Panc1 (cell line): Measurements from ENCODE around the gene LRRC31. TPM values are rescaled to one million over a fixed set of nuclear protein-coding genes. Genes with fewer than 3 reads are reported as not detected.

Source experiments
- ATAC-seq: fragments of 200-7000 bp; cut with Tn5 transposase; 2 replicates; pipeline ENCODE4 v1.9.1; 2020; ENCODE audit warnings: mild to moderate bottlenecking, moderate library complexity
- BruUV-seq: library from RNA; stranded (reverse); fragments of 400-500 nt; replicated peaks from 2 replicates; lab custom pipeline; 2021; lab: Mats Ljungman, UMichigan
- CTCF ChIA-PET: fragments of 300-600 bp; sonication (Branson Sonifier 250); formaldehyde crosslinking; loops from one replicate; lab custom pipeline; 2022; ENCODE audit warnings: antibody characterized with exemption; lab: Charles Lee
- POLR2A ChIA-PET: fragments of 300-600 bp; sonication (Branson Sonifier 250); formaldehyde crosslinking; loops from one replicate; lab custom pipeline; 2022; ENCODE audit warnings: antibody characterized with exemption; lab: Charles Lee
- DNase-seq: peaks from one replicate; pipeline ENCODE4 v3.0.0-alpha.2; 2010; ENCODE audit warnings: low read depth, low spot score
- H3K27ac ChIP-seq: 2 replicates; pipeline ENCODE4 v1.5.1; 2011; ENCODE audit warnings: mild to moderate bottlenecking, low read length, inconsistent platforms
- H3K27me3 ChIP-seq: fragments of 200-500 bp; sonication (Bioruptor generic); 2 replicates; pipeline ENCODE4 v1.6.0; 2014; ENCODE audit warnings: low read length, inconsistent platforms; ENCODE audit not compliant: control insufficient read depth, insufficient read depth
- H3K36me3 ChIP-seq: fragments of 200-500 bp; sonication (Bioruptor generic); 2 replicates; pipeline ENCODE4 v1.5.1; 2014; ENCODE audit warnings: inconsistent platforms, mild to moderate bottlenecking, low read length, moderate library complexity; ENCODE audit not compliant: control insufficient read depth, insufficient read depth
- H3K4me1 ChIP-seq: 2 replicates; pipeline ENCODE4 v1.5.1; 2011; ENCODE audit warnings: inconsistent platforms, mild to moderate bottlenecking, low read length, moderate library complexity; ENCODE audit not compliant: control insufficient read depth, insufficient read depth
- H3K4me3 ChIP-seq, 2 experiments: 2 replicates each; pipeline ENCODE4 v1.5.1; 2011 to 2012; ENCODE audit warnings: low read depth in 2 of 2, low read length in 2 of 2, mild to moderate bottlenecking in 2 of 2, inconsistent platforms in 1 of 2, moderate library complexity in 1 of 2
- H3K9me3 ChIP-seq: fragments of 200-500 bp; sonication (Bioruptor generic); 2 replicates; pipeline ENCODE4 v1.5.1; 2014; ENCODE audit warnings: low read depth, mild to moderate bottlenecking, inconsistent platforms, low read length, moderate library complexity; ENCODE audit not compliant: control insufficient read depth, insufficient read depth
- CTCF ChIP-seq: fragments of 450-650 bp; IDR thresholded peaks from 2 replicates; pipeline ENCODE4 v1.5.1; 2017; ENCODE audit warnings: mild to moderate bottlenecking
- POLR2AphosphoS5 ChIP-seq: IDR thresholded peaks from 2 replicates; pipeline ENCODE4 v1.6.1; 2012; ENCODE audit warnings: mild to moderate bottlenecking, low read depth, low read length, moderate library complexity
- REST ChIP-seq, 2 experiments: IDR thresholded peaks; 2 replicates each; pipeline ENCODE4 v1.6.1; 2011 to 2012; ENCODE audit warnings: low read depth in 2 of 2, control low read depth in 1 of 2, low read length in 1 of 2, mild to moderate bottlenecking in 1 of 2, moderate library complexity in 1 of 2; ENCODE audit not compliant: insufficient read depth in 1 of 2
- SIN3A ChIP-seq: IDR thresholded peaks from 2 replicates; pipeline ENCODE4 v1.6.1; 2012; ENCODE audit warnings: low read depth, mild to moderate bottlenecking, low read length, moderate library complexity, borderline replicate concordance; ENCODE audit not compliant: insufficient read depth
- TCF7L2 ChIP-seq: IDR thresholded peaks from 2 replicates; pipeline ENCODE4 v1.6.1; 2011; ENCODE audit warnings: mild to moderate bottlenecking, low read depth, low read length, inconsistent platforms
- in situ Hi-C: cut with HindIII; loops from 2 replicates; pipeline ENCODE4 v1.10.0; 2016; ENCODE audit warnings: low sequenced_read_pairs, low pct_unique_long_range_greater_than_20kb
- intact Hi-C: fragments of 100-400 bp; cut with micrococcal nuclease; formaldehyde crosslinking; loops from one replicate; pipeline ENCODE4 v1.10.0; 2022; ENCODE audit not compliant: unreplicated experiment
- total RNA-seq: library from RNA; stranded (reverse); gene quantifications from one replicate; pipeline ENCODE4 v1.2.1, GENCODE V29; 2021; ENCODE audit not compliant: unreplicated experiment

The LRRC31 gene
- total RNA-seq, 1 experiment from 2014 or later = not detected

- in situ Hi-C loops = no loop called here
- no TSS peak for BruUV-seq
- DNase-seq = no peak
Measured at GRCh38 chr3:169861871-169862270, 7.9 kb downstream of the LRRC31 start.

GRCh38 chr3:169857811-169858210 is 11.9 kb downstream of the LRRC31 start:
- H3K27me3 ChIP-seq = peaks cover 18% of the 10 kb centered on the region
- H3K27ac ChIP-seq = no peak overlapping the region
- intact Hi-C loops = no loop called here
- in situ Hi-C loops = no loop called here
- POLR2A ChIA-PET = interaction anchor here (0.6 kb wide), 1 partner anchor 181 kb away, joined by 3 read pairs; no protein-coding TSS in a partner anchor
- H3K9me3 ChIP-seq = no peaks in the 10 kb centered on the region
- DNase-seq (no peak), ATAC-seq (no peak)
- no peaks in the 10 kb centered on the region for H3K36me3 ChIP-seq
- CTCF ChIA-PET = no interaction called here
- TF ChIP-seq SIN3A (no peak), TCF7L2 (no peak), CTCF (no peak), POLR2AphosphoS5 (no peak)
- H3K4me1 ChIP-seq = no peaks in the 10 kb centered on the region
- H3K4me3 ChIP-seq = no peak overlapping the region
- BruUV-seq = no TSS peak

More at GRCh38 chr3:169861871-169862270, 7.9 kb downstream of the LRRC31 start:
- Histone ChIP-seq H3K27me3 (peaks cover 6% of the 10 kb centered on the region), H3K9me3 (no peaks in the 10 kb centered on the region), H3K27ac (no peak overlapping the region), H3K36me3 (no peaks in the 10 kb centered on the region), H3K4me1 (no peaks in the 10 kb centered on the region), H3K4me3 (no peak overlapping the region)
- POLR2A ChIA-PET = no interaction called here
- intact Hi-C loops = loop anchor here (2.0 to 5.0 kb wide), 2 partner anchors 105 to 175 kb away; partner anchors contain the start of genes GPR160 and SEC62
- ATAC-seq = no peak
- CTCF ChIA-PET = interaction anchor here (0.5 kb wide), 1 partner anchor 150 kb away, joined by 5 read pairs; no protein-coding TSS in a partner anchor
- TF ChIP-seq POLR2AphosphoS5 (no peak), REST (IDR thresholded peaks at IDR 0.05; ENCODE audit: insufficient read depth in 1 of 2, low read depth in 2 of 2, low read length in 1 of 2) (no peak), CTCF (no peak), SIN3A (no peak), TCF7L2 (no peak)
